Panc1 (cell line): ENCODE results near the gene SPINK7. TPM values are rescaled to one million over a fixed set of nuclear protein-coding genes. Genes with fewer than 3 reads are reported as not detected.
"Not testable (repeated sequence)": the region's sequence is repeated elsewhere in the genome, so short reads cannot be mapped to it uniquely, and the experiment has no call there.

ENCODE experiments used
- ATAC-seq: fragments of 200-7000 bp; cut with Tn5 transposase; 2 replicates; pipeline ENCODE4 v1.9.1; 2020; ENCODE audit warnings: mild to moderate bottlenecking, moderate library complexity
- BruUV-seq: library from RNA; stranded (reverse); fragments of 400-500 nt; replicated peaks from 2 replicates; lab custom pipeline; 2021; lab: Mats Ljungman, UMichigan
- CTCF ChIA-PET: fragments of 300-600 bp; sonication (Branson Sonifier 250); formaldehyde crosslinking; loops from one replicate; lab custom pipeline; 2022; ENCODE audit warnings: antibody characterized with exemption; lab: Charles Lee
- POLR2A ChIA-PET: fragments of 300-600 bp; sonication (Branson Sonifier 250); formaldehyde crosslinking; loops from one replicate; lab custom pipeline; 2022; ENCODE audit warnings: antibody characterized with exemption; lab: Charles Lee
- DNase-seq: peaks from one replicate; pipeline ENCODE4 v3.0.0-alpha.2; 2010; ENCODE audit warnings: low read depth, low spot score
- H3K27ac ChIP-seq: 2 replicates; pipeline ENCODE4 v1.5.1; 2011; ENCODE audit warnings: mild to moderate bottlenecking, low read length, inconsistent platforms
- H3K27me3 ChIP-seq: fragments of 200-500 bp; sonication (Bioruptor generic); 2 replicates; pipeline ENCODE4 v1.6.0; 2014; ENCODE audit warnings: low read length, inconsistent platforms; ENCODE audit not compliant: control insufficient read depth, insufficient read depth
- H3K36me3 ChIP-seq: fragments of 200-500 bp; sonication (Bioruptor generic); 2 replicates; pipeline ENCODE4 v1.5.1; 2014; ENCODE audit warnings: inconsistent platforms, mild to moderate bottlenecking, low read length, moderate library complexity; ENCODE audit not compliant: control insufficient read depth, insufficient read depth
- H3K4me1 ChIP-seq: 2 replicates; pipeline ENCODE4 v1.5.1; 2011; ENCODE audit warnings: inconsistent platforms, mild to moderate bottlenecking, low read length, moderate library complexity; ENCODE audit not compliant: control insufficient read depth, insufficient read depth
- H3K4me3 ChIP-seq, 2 experiments: 2 replicates each; pipeline ENCODE4 v1.5.1; 2011 to 2012; ENCODE audit warnings: low read depth in 2 of 2, low read length in 2 of 2, mild to moderate bottlenecking in 2 of 2, inconsistent platforms in 1 of 2, moderate library complexity in 1 of 2
- H3K9me3 ChIP-seq: fragments of 200-500 bp; sonication (Bioruptor generic); 2 replicates; pipeline ENCODE4 v1.5.1; 2014; ENCODE audit warnings: low read depth, mild to moderate bottlenecking, inconsistent platforms, low read length, moderate library complexity; ENCODE audit not compliant: control insufficient read depth, insufficient read depth
- CTCF ChIP-seq: fragments of 450-650 bp; IDR thresholded peaks from 2 replicates; pipeline ENCODE4 v1.5.1; 2017; ENCODE audit warnings: mild to moderate bottlenecking
- POLR2AphosphoS5 ChIP-seq: IDR thresholded peaks from 2 replicates; pipeline ENCODE4 v1.6.1; 2012; ENCODE audit warnings: mild to moderate bottlenecking, low read depth, low read length, moderate library complexity
- SIN3A ChIP-seq: IDR thresholded peaks from 2 replicates; pipeline ENCODE4 v1.6.1; 2012; ENCODE audit warnings: low read depth, mild to moderate bottlenecking, low read length, moderate library complexity, borderline replicate concordance; ENCODE audit not compliant: insufficient read depth
- TCF7L2 ChIP-seq: IDR thresholded peaks from 2 replicates; pipeline ENCODE4 v1.6.1; 2011; ENCODE audit warnings: mild to moderate bottlenecking, low read depth, low read length, inconsistent platforms
- in situ Hi-C: cut with HindIII; loops from 2 replicates; pipeline ENCODE4 v1.10.0; 2016; ENCODE audit warnings: low sequenced_read_pairs, low pct_unique_long_range_greater_than_20kb
- intact Hi-C: fragments of 100-400 bp; cut with micrococcal nuclease; formaldehyde crosslinking; loops from one replicate; pipeline ENCODE4 v1.10.0; 2022; ENCODE audit not compliant: unreplicated experiment
- total RNA-seq: library from RNA; stranded (reverse); gene quantifications from one replicate; pipeline ENCODE4 v1.2.1, GENCODE V29; 2021; ENCODE audit not compliant: unreplicated experiment
- TF ChIP-seq, protein P1 (sequence below), 2 experiments: IDR thresholded peaks; 2 replicates each; pipeline ENCODE4 v1.6.1; 2011 to 2012; ENCODE audit warnings: low read depth in 2 of 2, control low read depth in 1 of 2, low read length in 1 of 2, mild to moderate bottlenecking in 1 of 2, moderate library complexity in 1 of 2; ENCODE audit not compliant: insufficient read depth in 1 of 2

SPINK7 gene
- total RNA-seq, 1 experiment from 2014 or later, result not detected

- Histone ChIP-seq H3K4me3 (no peak within 1 kb of the TSS), H3K27me3 (no peaks in the 10 kb centered on the region), H3K4me1 (no peaks in the 10 kb centered on the region), H3K36me3 (no peaks in the 10 kb centered on the region), H3K9me3 (no peaks in the 10 kb centered on the region), H3K27ac (no peak within 1 kb of the TSS)
- in situ Hi-C loops, result no loop called here
- ChIA-PET POLR2A (no interaction called here), CTCF (no interaction called here)
- no peak for DNase-seq
- BruUV-seq, result no TSS peak
- ATAC-seq, result no peak
- TF ChIP-seq TCF7L2 (no peak), SIN3A (no peak), POLR2AphosphoS5 (no peak), CTCF (no peak)
- TF ChIP-seq, protein P1, sequence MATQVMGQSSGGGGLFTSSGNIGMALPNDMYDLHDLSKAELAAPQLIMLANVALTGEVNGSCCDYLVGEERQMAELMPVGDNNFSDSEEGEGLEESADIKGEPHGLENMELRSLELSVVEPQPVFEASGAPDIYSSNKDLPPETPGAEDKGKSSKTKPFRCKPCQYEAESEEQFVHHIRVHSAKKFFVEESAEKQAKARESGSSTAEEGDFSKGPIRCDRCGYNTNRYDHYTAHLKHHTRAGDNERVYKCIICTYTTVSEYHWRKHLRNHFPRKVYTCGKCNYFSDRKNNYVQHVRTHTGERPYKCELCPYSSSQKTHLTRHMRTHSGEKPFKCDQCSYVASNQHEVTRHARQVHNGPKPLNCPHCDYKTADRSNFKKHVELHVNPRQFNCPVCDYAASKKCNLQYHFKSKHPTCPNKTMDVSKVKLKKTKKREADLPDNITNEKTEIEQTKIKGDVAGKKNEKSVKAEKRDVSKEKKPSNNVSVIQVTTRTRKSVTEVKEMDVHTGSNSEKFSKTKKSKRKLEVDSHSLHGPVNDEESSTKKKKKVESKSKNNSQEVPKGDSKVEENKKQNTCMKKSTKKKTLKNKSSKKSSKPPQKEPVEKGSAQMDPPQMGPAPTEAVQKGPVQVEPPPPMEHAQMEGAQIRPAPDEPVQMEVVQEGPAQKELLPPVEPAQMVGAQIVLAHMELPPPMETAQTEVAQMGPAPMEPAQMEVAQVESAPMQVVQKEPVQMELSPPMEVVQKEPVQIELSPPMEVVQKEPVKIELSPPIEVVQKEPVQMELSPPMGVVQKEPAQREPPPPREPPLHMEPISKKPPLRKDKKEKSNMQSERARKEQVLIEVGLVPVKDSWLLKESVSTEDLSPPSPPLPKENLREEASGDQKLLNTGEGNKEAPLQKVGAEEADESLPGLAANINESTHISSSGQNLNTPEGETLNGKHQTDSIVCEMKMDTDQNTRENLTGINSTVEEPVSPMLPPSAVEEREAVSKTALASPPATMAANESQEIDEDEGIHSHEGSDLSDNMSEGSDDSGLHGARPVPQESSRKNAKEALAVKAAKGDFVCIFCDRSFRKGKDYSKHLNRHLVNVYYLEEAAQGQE (IDR thresholded peaks at IDR 0.05; ENCODE audit: insufficient read depth in 1 of 2, low read depth in 2 of 2, low read length in 1 of 2), result no peak
- intact Hi-C loops, result no loop called here
These were observed 43.7 kb upstream of the SPINK7 start, which contains the start of gene SPINK13 for GRCh38 chr5:148268566-148268965. SPINK13 (plus strand) TSS chr5:148268794; CDS start chr5:148270073, 1,279 bp downstream.

GRCh38 chr5:148275129-148275528, 37.1 kb upstream of the SPINK7 start:
- H3K36me3 ChIP-seq, ATAC-seq, H3K27me3 ChIP-seq, DNase-seq, BruUV-seq, POLR2A ChIA-PET, in situ Hi-C loops, H3K4me3 ChIP-seq, intact Hi-C loops, H3K4me1 ChIP-seq, H3K27ac ChIP-seq, CTCF ChIA-PET, H3K9me3 ChIP-seq: not testable (repeated sequence)

DNA sequence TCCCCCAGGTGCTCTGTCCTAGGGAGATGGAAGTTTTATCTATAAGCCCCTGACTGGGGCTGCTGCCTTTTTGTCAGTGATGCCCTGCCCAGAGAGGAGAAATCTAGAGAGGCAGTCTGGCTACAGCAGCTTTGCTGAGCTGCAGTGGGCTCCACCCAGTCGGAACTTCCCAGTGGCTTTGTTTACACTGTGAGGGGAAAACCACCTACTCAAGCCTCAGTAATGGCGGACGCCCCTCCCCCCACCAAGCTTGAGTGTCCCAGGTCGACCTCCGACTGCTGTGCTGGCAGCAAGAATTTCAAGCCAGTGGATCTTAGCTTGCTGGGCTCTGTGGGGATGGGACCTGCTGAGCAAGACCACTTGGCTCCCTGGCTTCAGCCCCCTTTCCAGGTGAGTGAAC, 31.3 kb upstream of the SPINK7 start:
- H3K4me3 ChIP-seq, CTCF ChIA-PET, H3K27ac ChIP-seq, H3K9me3 ChIP-seq, H3K27me3 ChIP-seq, in situ Hi-C loops, H3K4me1 ChIP-seq, intact Hi-C loops, ATAC-seq, H3K36me3 ChIP-seq, POLR2A ChIA-PET, BruUV-seq, DNase-seq: not testable (repeated sequence)

DNA sequence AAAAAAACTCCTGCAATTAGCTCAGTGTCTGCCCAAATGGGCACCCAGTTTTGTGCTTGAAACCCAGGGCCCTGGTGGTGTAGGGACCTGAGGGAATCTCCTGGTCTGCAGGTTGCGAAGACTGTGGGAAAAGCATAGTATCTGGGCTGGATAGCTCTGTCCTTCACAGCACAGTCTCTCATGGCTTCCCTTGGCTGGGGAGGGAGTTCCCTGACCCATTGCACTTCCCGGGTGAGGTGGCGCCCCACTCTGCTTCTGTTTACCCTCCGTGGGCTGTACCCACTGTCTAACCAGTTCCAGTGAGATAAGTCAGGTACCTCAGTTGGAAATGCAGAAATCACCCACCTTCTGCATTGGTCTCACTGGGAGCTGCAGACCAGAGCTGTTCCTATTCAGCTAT, 30.9 kb upstream of the SPINK7 start:
- H3K9me3 ChIP-seq, in situ Hi-C loops, ATAC-seq, H3K4me3 ChIP-seq, H3K36me3 ChIP-seq, intact Hi-C loops, CTCF ChIA-PET, H3K27ac ChIP-seq, H3K4me1 ChIP-seq, DNase-seq, POLR2A ChIA-PET, H3K27me3 ChIP-seq, BruUV-seq: not testable (repeated sequence)
